ENCODE results near the gene AP5Z1.

DNA sequence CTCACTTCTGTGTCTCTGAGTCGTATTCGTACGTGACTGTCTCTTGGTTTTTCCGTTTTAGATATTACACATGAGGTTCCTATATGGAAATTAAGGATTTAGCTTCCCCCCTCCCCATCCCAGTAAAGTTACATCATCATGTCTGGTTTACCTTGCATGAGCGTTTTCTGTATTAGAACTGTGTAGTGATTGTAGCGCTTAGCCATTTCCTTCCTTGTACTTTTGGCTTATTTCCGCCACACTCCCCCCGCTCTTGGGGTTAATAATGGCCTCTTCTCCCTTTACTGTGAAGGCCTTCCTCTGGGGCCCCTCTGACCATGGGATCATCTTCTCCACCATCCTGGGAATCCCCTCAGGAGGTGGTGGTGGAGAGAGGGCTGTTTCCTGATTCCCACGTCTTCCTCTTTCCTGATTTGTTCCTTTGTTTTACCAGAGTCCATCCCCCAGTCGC lies 27.2 kb upstream of the AP5Z1 start:
- TF ChIP-seq, protein P1, sequence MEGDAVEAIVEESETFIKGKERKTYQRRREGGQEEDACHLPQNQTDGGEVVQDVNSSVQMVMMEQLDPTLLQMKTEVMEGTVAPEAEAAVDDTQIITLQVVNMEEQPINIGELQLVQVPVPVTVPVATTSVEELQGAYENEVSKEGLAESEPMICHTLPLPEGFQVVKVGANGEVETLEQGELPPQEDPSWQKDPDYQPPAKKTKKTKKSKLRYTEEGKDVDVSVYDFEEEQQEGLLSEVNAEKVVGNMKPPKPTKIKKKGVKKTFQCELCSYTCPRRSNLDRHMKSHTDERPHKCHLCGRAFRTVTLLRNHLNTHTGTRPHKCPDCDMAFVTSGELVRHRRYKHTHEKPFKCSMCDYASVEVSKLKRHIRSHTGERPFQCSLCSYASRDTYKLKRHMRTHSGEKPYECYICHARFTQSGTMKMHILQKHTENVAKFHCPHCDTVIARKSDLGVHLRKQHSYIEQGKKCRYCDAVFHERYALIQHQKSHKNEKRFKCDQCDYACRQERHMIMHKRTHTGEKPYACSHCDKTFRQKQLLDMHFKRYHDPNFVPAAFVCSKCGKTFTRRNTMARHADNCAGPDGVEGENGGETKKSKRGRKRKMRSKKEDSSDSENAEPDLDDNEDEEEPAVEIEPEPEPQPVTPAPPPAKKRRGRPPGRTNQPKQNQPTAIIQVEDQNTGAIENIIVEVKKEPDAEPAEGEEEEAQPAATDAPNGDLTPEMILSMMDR (conservative IDR thresholded peaks at IDR 0.05 in 1 of 2, IDR thresholded peaks at IDR 0.05 in 1 of 2; ENCODE audit: low read depth in 1 of 2, low read length in 2 of 2): no peak
- no peak for TF ChIP-seq EZH2 (IDR thresholded peaks at IDR 0.05; ENCODE audit: low read length, missing control alignments)
